Rectal smooth muscle tissue (tissue), 1 donor: ENCODE measurements around the gene FCAMR.

ENCODE experiments used
- H3K27ac ChIP-seq: one replicate; pipeline ENCODE4 v1.7.0; 2013; ENCODE audit warnings: low read depth, low read length, inconsistent platforms
- H3K27me3 ChIP-seq: one replicate; pipeline ENCODE4 v1.7.0; 2013; ENCODE audit warnings: low read length; ENCODE audit not compliant: control insufficient read depth, insufficient read depth
- H3K36me3 ChIP-seq: one replicate; pipeline ENCODE4 v1.7.0; 2013; ENCODE audit warnings: low read length; ENCODE audit not compliant: control insufficient read depth, insufficient read depth
- H3K4me1 ChIP-seq: one replicate; pipeline ENCODE4 v1.7.0; 2013; ENCODE audit warnings: low read length; ENCODE audit not compliant: control insufficient read depth, insufficient read depth
- H3K4me3 ChIP-seq: one replicate; pipeline ENCODE4 v1.7.0; 2013; ENCODE audit warnings: low read length
- H3K9ac ChIP-seq: one replicate; pipeline ENCODE4 v1.7.0; 2013; ENCODE audit warnings: low read length

Gene FCAMR

DNA sequence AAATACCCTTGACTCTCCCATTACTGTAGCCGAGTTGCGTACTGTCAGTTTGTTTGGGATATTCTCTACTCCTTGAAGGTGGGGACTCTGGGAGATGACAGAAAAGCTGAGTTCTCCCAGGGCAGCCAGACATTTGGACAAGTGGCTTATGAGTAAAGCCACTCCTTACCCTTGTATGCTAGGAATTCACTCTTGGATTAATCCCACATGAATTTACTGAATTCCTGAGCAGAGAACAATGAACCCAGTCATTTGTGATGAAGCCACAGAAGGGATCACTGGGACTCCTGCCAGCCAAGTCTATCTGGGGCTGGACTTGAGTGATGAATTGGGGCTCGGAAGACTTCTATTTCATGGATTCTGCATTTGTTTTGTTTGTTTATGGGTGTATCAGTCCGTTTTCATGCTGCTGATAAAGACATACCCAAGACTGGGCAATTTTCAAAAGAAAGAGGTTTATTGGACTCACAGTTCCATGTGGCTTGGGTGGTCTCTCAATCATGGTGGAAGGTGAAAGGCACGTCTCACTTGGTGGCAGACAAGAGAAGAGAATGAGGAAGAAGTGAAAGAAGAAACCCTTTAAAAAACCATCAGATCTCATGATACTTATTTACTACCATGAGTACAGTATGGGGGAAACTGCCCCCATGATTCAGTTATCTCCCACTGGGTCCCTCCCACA, 37.2 kb upstream of the FCAMR start:
- H3K36me3 ChIP-seq = no peaks in the 10 kb centered on the region
- H3K4me3 ChIP-seq = no peak overlapping the region
- H3K27me3 ChIP-seq = no peaks in the 10 kb centered on the region
- no peaks in the 10 kb centered on the region for H3K4me1 ChIP-seq
- no peak overlapping the region for H3K27ac ChIP-seq
- H3K9ac ChIP-seq = no peak overlapping the region

- Histone ChIP-seq H3K4me1 (no peaks in the 10 kb centered on the region), H3K4me3 (no peak overlapping the region), H3K36me3 (no peaks in the 10 kb centered on the region), H3K27ac (no peak overlapping the region), H3K9ac (no peak overlapping the region), H3K27me3 (no peaks in the 10 kb centered on the region)
Observed at GRCh38 chr1:207006914-207007313, 36.7 kb upstream of the FCAMR start.

DNA sequence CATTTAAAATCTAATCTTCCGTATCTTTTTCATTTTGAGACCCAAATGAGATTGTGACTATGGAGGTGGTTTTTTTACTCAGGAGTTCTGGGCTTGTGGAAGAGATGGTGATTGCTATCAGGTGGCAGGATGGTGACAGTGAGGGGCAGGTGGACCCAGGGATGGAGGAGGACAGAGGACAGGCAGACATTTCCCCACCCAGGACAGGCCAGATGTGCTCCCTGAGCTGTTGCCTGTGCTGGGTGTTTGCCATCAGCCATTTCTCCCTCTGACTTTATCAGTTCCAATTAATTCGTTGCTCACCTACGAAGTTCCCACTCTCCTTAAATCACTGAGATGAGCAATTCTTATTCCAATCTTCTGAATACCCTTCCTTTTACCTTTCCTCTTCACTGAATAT, 35.8 kb upstream of the FCAMR start:
- no peaks in the 10 kb centered on the region for H3K4me1 ChIP-seq
- H3K4me3 ChIP-seq = no peak overlapping the region
- no peaks in the 10 kb centered on the region for H3K27me3 ChIP-seq
- H3K9ac ChIP-seq = no peak overlapping the region
- no peaks in the 10 kb centered on the region for H3K36me3 ChIP-seq
- H3K27ac ChIP-seq = no peak overlapping the region

GRCh38 chr1:207004931-207005830, 34.9 kb upstream of the FCAMR start:
- Histone ChIP-seq H3K9ac (no peak overlapping the region), H3K36me3 (no peaks in the 10 kb centered on the region), H3K27me3 (no peaks in the 10 kb centered on the region), H3K4me1 (no peaks in the 10 kb centered on the region), H3K27ac (no peak overlapping the region), H3K4me3 (no peak overlapping the region)

- Histone ChIP-seq H3K36me3 (no peaks in the 10 kb centered on the region), H3K27me3 (no peaks in the 10 kb centered on the region), H3K4me1 (no peaks in the 10 kb centered on the region), H3K4me3 (no peak overlapping the region), H3K27ac (no peak overlapping the region), H3K9ac (no peak overlapping the region)
Observed at GRCh38 chr1:207003210-207003609, 33.0 kb upstream of the FCAMR start.

GRCh38 chr1:207002724-207003146, 32.5 kb upstream of the FCAMR start:
- H3K27me3 ChIP-seq = no peaks in the 10 kb centered on the region
- H3K4me1 ChIP-seq = no peaks in the 10 kb centered on the region
- no peak overlapping the region for H3K9ac ChIP-seq
- H3K36me3 ChIP-seq = no peaks in the 10 kb centered on the region
- H3K27ac ChIP-seq = no peak overlapping the region
- no peak overlapping the region for H3K4me3 ChIP-seq

- H3K27me3 ChIP-seq = no peaks in the 10 kb centered on the region
Observed at GRCh38 chr1:207001492-207002245, 31.4 kb upstream of the FCAMR start.

DNA sequence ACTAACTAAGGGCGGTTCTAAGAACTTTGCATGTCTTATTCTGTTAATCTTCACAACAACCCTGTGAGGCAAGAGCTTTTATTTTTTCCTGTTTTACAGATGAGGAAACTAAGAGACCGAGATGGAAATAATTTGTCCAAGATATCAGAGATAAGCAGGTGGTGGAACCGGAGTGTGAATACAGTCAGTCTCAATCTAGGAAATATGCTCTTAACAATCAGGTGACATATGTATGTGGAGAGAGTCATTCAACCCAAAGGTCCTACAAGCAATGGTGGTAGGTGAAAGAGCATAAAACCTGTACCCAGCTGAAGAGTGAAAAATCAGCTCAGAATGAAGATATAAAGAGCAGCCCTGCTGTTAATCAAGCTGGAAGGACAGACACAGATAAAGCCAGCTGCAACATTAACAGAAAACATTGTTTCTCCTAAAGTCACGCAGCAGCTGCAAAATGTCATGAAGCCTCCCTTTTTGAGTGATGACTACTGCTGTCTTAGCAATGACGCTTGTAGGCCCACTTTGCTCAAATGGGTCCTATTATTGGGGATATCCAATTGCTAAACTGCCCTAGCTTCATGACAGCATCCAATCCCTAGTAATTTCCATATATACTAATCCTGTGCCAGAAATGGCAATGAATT, 30.5 kb upstream of the FCAMR start:
- Histone ChIP-seq H3K27me3 (no peaks in the 10 kb centered on the region), H3K4me3 (no peak overlapping the region), H3K36me3 (no peaks in the 10 kb centered on the region), H3K27ac (no peak overlapping the region), H3K9ac (no peak overlapping the region), H3K4me1 (no peaks in the 10 kb centered on the region)

More at GRCh38 chr1:207001492-207002245, 31.4 kb upstream of the FCAMR start:
- no peak overlapping the region for H3K9ac ChIP-seq
- H3K4me3 ChIP-seq = no peak overlapping the region
- H3K4me1 ChIP-seq = no peaks in the 10 kb centered on the region
- H3K27ac ChIP-seq = no peak overlapping the region
- no peaks in the 10 kb centered on the region for H3K36me3 ChIP-seq

GRCh38 chr1:206998816-206999215, 28.6 kb upstream of the FCAMR start:
- Histone ChIP-seq H3K4me3 (no peak overlapping the region), H3K27ac (no peak overlapping the region), H3K9ac (no peak overlapping the region), H3K4me1 (no peaks in the 10 kb centered on the region), H3K36me3 (no peaks in the 10 kb centered on the region), H3K27me3 (no peaks in the 10 kb centered on the region)

DNA sequence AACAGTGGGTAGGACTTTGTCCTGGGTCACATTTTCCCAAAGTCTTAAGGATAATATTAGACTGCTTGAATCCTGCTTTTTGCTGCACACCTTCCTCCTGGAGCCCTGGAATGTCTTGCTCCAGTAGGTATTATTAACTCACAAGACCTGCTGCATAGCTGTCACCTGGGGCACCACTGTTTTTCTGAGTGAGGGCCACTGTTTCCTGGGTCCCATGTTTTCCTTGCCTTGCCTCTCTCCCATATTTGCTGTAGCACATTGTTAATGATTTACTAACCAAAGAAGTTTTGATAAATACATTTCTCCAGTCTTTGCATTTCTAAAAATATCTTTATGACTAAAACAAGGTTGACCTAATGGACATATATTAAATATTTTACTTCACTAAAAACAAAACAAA, 22.5 kb upstream of the FCAMR start:
- Histone ChIP-seq H3K4me1 (no peaks in the 10 kb centered on the region), H3K9ac (no peak overlapping the region), H3K27me3 (no peaks in the 10 kb centered on the region), H3K4me3 (no peak overlapping the region), H3K36me3 (no peaks in the 10 kb centered on the region), H3K27ac (no peak overlapping the region)

DNA sequence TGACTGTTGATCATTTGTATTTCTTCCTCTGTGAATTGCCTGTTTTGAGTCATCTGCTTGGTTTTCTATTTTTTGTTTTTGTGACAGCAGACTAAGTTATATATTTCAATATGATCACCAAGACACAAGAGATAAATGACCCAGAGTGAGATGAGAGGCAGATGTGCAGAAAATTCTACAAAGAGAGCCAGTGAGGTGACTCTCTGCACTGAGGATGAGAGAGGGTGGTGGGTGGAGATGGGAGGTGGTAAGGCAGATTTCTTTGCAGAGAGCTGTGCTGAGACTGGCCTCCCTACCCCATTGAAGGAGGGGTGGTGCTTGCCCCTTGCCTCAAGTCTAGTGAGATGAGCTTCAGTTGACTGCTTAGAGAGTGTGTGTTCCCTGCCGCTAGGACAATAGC, 17.6 kb upstream of the FCAMR start:
- H3K27ac ChIP-seq = no peak overlapping the region
- H3K9ac ChIP-seq = no peak overlapping the region
- H3K4me3 ChIP-seq = no peak overlapping the region
- H3K27me3 ChIP-seq = no peaks in the 10 kb centered on the region
- H3K4me1 ChIP-seq = no peaks in the 10 kb centered on the region
- no peaks in the 10 kb centered on the region for H3K36me3 ChIP-seq

GRCh38 chr1:206986885-206987284, 16.6 kb upstream of the FCAMR start:
- Histone ChIP-seq H3K9ac (no peak overlapping the region), H3K4me1 (no peaks in the 10 kb centered on the region), H3K36me3 (no peaks in the 10 kb centered on the region), H3K27me3 (no peaks in the 10 kb centered on the region), H3K4me3 (no peak overlapping the region), H3K27ac (no peak overlapping the region)
